AG04449 (cell line): ENCODE results near the gene KCNH6.

Source experiments
- CTCF ChIA-PET: fragments of 350-600 bp; formaldehyde crosslinking; extraction: SDS; loops from one replicate; lab custom pipeline; 2021; ENCODE audit warnings: antibody characterized with exemption; lab: Yijun Ruan, JAX
- POLR2A ChIA-PET: fragments of 400-600, 350-600 bp; formaldehyde crosslinking; extraction: SDS; loops from one replicate; lab custom pipeline; 2020; ENCODE audit warnings: antibody characterized with exemption, inconsistent platforms; lab: Yijun Ruan, JAX
- DNase-seq: peaks from one replicate; pipeline ENCODE4 v3.0.0-alpha.2; 2010; ENCODE audit warnings: low read depth, low spot score
- H3K4me3 ChIP-seq: 2 replicates; pipeline ENCODE4 v1.5.1; 2011; ENCODE audit warnings: low read depth, mild to moderate bottlenecking, control low read depth, low read length
- TF ChIP-seq, protein P1 (sequence below): IDR thresholded peaks from one replicate; pipeline ENCODE4 v1.5.1; 2011; ENCODE audit warnings: mild to moderate bottlenecking, moderate library complexity, low read length, control low read depth, inconsistent platforms; ENCODE audit not compliant: insufficient read depth; ENCODE audit errors: missing control alignments

The KCNH6 gene

GRCh38 chr17:63503341-63503705, 19.8 kb upstream of the KCNH6 start:
- no peak for DNase-seq
- ChIA-PET CTCF (interaction anchor here (1.0 to 1.3 kb wide), 3 partner anchors 25 to 77 kb away, joined by 3 to 7 read pairs (median 7); partner anchors contain the start of gene DCAF7), POLR2A (interaction anchor here (0.6 kb wide), 1 partner anchor 1031 kb away, joined by 3 read pairs; no protein-coding TSS in a partner anchor)
- TF ChIP-seq, protein P1, sequence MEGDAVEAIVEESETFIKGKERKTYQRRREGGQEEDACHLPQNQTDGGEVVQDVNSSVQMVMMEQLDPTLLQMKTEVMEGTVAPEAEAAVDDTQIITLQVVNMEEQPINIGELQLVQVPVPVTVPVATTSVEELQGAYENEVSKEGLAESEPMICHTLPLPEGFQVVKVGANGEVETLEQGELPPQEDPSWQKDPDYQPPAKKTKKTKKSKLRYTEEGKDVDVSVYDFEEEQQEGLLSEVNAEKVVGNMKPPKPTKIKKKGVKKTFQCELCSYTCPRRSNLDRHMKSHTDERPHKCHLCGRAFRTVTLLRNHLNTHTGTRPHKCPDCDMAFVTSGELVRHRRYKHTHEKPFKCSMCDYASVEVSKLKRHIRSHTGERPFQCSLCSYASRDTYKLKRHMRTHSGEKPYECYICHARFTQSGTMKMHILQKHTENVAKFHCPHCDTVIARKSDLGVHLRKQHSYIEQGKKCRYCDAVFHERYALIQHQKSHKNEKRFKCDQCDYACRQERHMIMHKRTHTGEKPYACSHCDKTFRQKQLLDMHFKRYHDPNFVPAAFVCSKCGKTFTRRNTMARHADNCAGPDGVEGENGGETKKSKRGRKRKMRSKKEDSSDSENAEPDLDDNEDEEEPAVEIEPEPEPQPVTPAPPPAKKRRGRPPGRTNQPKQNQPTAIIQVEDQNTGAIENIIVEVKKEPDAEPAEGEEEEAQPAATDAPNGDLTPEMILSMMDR = no peak
- H3K4me3 ChIP-seq = no peak overlapping the region

- TF ChIP-seq, protein P1 = no peak
- POLR2A ChIA-PET = no interaction called here
- no peak overlapping the region for H3K4me3 ChIP-seq
- no peak for DNase-seq
- CTCF ChIA-PET = no interaction called here
Measured at GRCh38 chr17:63504261-63504660, 18.9 kb upstream of the KCNH6 start.

DNA sequence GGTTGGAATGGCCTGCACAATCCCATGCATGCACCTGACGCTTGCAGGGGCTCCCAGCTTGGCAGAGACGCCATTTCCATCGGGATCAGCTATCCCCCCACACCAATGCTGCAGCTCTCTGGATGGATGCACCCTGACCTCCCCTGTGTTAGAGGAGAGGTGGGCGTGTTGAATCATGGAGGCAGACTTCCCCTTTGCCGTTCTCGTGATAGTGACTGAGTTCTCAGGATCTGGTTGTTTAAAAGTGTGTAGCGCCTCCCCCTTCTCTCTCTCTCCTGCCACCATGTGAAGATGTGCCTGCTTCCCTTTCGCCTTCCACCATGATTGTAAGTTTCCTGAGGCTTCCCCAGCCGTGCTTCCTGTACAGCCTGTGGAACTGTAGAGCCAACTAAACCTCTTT, 17.8 kb upstream of the KCNH6 start:
- POLR2A ChIA-PET = no interaction called here
- no peak overlapping the region for H3K4me3 ChIP-seq
- TF ChIP-seq, protein P1 = no peak
- DNase-seq = no peak
- CTCF ChIA-PET = no interaction called here

DNA sequence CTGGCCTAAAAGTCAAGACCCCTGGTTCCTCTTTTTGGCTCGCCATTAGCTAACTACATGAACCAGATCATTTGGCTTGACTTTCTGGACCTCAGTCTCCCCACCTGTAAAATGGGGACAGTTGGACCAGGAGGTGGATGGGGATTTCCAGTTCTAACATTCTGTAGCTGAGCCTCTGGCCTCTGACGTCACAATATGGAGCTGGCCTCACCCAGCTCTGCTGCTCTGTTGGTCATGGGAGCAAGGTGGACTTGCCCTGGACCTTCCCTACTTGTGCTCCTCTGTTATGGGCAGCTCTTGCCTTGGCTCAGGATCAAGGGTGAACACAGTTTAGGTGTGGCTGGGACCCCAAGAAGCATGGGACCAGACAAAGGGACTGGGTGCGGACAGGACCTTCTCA, 16.5 kb upstream of the KCNH6 start:
- DNase-seq = no peak
- ChIA-PET CTCF (interaction anchor here (1.8 kb wide), 1 partner anchor 9 kb away, joined by 4 read pairs; no protein-coding TSS in a partner anchor), POLR2A (no interaction called here)
- TF ChIP-seq, protein P1 = no peak
- no peak overlapping the region for H3K4me3 ChIP-seq

DNA sequence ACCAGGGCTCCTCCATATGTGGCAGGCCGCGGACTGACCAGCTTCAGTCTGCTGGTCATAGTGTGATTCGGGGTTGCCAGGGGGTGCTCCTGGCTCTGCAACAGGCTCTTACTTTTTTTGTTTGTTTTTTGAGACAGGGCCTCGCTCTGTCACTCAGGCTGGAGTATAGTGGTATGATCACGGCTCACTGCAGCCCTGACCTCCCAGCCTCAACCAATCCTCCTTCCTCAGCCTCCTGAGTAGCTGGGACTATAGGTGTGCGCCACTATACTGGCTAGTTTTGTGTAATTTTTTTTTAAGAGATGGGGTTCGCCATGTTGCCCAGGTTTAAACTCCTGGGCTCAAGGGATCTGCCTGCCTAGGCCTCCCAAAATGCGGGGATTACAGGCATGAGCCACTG, 11.8 kb upstream of the KCNH6 start:
- H3K4me3 ChIP-seq = no peak overlapping the region
- CTCF ChIA-PET = no interaction called here
- POLR2A ChIA-PET = no interaction called here
- no peak for DNase-seq
- TF ChIP-seq, protein P1 = no peak

DNA sequence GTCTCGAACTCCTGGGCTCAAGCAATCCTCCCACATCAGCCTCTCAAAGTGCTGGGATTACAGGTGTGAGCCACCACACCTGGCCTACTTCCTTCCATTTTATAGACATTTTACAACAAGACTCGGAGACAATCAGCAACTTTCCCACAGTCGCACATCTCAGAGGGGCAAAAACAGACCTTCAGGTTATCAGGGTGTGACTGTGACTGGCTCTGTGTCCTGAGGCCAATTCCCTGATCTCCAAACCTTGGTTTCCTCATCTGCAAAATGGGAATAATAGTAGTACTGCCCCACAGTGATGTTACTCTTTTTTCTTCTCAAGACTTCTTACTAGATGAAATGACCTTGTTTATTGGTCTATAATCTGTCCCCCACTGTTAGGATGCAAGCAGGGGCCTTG, 10.8 kb upstream of the KCNH6 start:
- CTCF ChIA-PET = no interaction called here
- no peak overlapping the region for H3K4me3 ChIP-seq
- TF ChIP-seq, protein P1 = no peak
- POLR2A ChIA-PET = no interaction called here
- DNase-seq = no peak
